Measurements from ENCODE around the gene RNU5B-1.
"Not testable (repeated sequence)": the region's sequence is repeated elsewhere in the genome, so short reads cannot be mapped to it uniquely, and the experiment has no call there.

RNU5B-1 gene

DNA sequence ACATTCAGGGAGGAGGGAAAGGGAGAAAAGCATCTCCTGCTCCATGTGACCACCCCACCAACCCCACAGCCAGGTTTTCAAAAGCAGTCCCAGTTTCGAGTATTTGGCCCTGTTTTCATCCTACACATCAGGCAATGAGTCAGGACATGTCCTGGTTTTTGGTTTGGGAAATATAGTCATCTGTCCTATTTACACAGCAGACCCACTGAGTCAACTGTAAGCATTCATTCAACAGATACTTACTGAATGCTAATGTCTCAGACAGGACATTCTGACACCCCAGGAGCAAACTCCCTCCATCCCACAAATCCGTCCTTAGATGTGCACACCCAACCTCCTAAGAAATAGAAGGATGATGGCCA is 40.4 kb downstream of the RNU5B-1 start:
- DNase-seq = no peak

DNA sequence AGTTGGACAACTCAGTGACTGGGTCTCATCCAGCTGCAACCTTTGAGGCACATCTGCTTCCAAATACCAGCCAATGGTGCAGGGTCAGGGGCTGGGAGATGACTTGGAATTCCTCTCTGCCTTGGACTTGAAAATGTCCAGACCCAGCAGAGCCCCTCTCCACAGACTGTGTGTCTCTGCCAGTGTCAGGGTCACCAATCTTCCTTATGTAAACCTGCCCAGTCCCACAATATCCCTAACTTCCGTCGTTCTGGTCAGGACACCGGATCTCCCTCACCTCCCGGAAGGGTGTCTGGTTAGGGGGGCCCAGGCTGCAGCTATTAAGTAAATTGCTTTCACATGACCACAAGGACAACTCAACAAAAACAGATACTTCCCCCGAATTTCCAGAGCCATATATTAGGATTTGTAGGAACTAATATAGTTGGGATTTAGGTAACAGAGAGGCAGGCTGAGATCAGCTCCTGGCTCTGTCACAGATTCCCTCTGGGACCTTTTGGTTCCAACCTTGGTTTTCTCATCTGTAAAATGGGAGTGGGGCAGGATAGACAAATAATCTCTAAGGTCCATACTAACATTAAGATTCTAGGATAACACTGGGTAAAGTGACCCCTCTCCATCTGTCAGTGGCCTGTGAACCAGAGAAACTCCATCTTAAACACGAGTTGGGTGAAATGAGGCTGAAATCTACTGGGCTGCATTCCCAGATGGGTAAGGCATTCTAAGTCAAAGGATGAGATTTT is 42.5 kb downstream of the RNU5B-1 start:
- no peak for DNase-seq

GRCh38 chr15:65347756-65348155 is 43.3 kb downstream of the RNU5B-1 start:
- DNase-seq = not testable (repeated sequence)

DNA sequence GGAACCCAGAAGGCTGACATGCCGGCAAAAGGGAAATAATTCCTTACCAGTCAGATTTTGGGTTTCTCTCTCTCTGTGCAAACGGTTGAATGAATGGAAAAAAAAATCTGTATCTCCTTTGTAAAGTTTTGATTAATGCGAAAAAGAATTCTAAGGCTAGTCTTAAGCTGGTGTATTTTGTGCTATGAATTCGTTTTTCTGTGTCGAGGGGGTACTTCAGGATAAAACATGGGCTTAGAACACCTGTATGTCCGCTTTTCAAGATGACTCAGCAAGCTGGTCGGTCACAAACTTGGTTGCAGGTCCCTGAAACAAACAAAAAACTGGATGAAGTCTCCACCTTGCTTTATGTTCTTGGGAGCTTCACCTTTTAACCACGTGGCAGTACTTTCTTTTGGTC is 44.9 kb downstream of the RNU5B-1 start:
- no peak for DNase-seq

DNA sequence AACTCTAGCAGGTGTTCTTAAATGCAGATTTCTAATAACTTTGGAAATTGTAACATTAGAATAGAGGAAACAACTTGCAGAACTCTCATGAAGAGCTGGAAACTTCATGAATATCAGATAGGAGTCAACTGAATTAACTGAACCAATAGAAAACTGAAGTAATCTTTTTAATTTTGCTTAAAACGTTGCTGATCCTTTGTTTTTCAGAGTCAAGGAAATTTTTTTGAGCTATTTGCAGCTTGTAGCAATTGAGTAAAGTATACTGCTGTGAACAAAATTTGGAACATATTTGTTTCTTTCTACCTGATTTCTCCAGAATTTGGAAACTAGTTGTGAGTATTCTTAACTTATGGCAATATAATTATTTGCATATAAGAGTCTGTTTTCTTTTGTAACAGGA is 47.5 kb downstream of the RNU5B-1 start:
- DNase-seq = not testable (repeated sequence)

Data from CD4-positive, alpha-beta T cell treated with Interleukin-6 for 4 hours (primary cell).